OCI-LY1 (cell line): ENCODE measurements around the gene STAM2.

Experiments used
- EZH2 ChIP-seq: fragments of 200-600 bp; sonication (generic), shearing (Covaris generic); IDR thresholded peaks from 2 replicates; pipeline ENCODE4 v1.8.0; 2017; ENCODE audit warnings: borderline replicate concordance, mixed run types, mild to moderate bottlenecking, antibody characterized with exemption, low read length, moderate library complexity, mixed read lengths
- TF ChIP-seq, protein P1 (sequence below): fragments of 200-600 bp; sonication (generic), shearing (Covaris generic); IDR thresholded peaks from 2 replicates; pipeline ENCODE4 v1.5.1; 2017; ENCODE audit warnings: mild to moderate bottlenecking, antibody characterized with exemption, low read length, moderate library complexity, mixed read lengths

DNA sequence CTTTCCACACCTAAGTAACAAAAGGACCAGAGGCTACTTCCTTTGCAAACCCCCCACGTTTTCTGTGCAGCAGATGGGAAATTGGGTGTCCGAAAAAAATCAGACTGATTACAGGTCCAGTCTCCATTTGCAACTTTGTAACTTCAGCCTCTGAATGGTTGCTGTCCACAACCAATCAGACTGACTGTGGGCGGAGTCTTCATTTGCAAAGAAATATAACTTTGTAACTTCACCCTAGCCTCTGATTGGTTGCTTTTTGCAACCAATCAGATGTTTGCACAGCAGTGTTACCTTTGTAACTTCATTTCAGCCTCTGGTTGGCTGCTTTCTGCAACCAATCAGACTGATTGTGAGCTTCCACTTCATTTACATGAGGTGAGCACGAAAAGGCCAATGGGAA lies 48.9 kb downstream of the STAM2 start:
- TF ChIP-seq, protein P1, sequence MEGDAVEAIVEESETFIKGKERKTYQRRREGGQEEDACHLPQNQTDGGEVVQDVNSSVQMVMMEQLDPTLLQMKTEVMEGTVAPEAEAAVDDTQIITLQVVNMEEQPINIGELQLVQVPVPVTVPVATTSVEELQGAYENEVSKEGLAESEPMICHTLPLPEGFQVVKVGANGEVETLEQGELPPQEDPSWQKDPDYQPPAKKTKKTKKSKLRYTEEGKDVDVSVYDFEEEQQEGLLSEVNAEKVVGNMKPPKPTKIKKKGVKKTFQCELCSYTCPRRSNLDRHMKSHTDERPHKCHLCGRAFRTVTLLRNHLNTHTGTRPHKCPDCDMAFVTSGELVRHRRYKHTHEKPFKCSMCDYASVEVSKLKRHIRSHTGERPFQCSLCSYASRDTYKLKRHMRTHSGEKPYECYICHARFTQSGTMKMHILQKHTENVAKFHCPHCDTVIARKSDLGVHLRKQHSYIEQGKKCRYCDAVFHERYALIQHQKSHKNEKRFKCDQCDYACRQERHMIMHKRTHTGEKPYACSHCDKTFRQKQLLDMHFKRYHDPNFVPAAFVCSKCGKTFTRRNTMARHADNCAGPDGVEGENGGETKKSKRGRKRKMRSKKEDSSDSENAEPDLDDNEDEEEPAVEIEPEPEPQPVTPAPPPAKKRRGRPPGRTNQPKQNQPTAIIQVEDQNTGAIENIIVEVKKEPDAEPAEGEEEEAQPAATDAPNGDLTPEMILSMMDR = no peak
- no peak for TF ChIP-seq EZH2
